ENCODE results near the gene C8B. TPM values are rescaled to one million over a fixed set of nuclear protein-coding genes. Genes with fewer than 3 reads are reported as not detected.

C8B gene
- total RNA-seq, 4 donors from 2014 or later = not detected

GRCh38 chr1:56991576-56991975, 25.8 kb upstream of the C8B start:
- Histone ChIP-seq H3K9me3 (no peaks in the 10 kb centered on the region), H3K27ac (no peak overlapping the region), H3K4me1 (no peaks in the 10 kb centered on the region), H3K36me3 (no peaks in the 10 kb centered on the region), H3K27me3 (no peaks in the 10 kb centered on the region), H3K4me3 (no peak overlapping the region)
- no peak for ATAC-seq
- TF ChIP-seq EP300 (IDR thresholded peaks at IDR 0.05) = no peak
- no peak for TF ChIP-seq POLR2AphosphoS5 (IDR thresholded peaks at IDR 0.05)
- TF ChIP-seq CTCF (IDR thresholded peaks at IDR 0.05) = no peak
- TF ChIP-seq POLR2A (IDR thresholded peaks at IDR 0.05) = no peak
- WGBS, 2 donors (ENCODE audit: low coverage in 1 of 2) = 74 to 82% methylated on average over 3 of the region's 3 CpGs

GRCh38 chr1:56986397-56986796, 20.6 kb upstream of the C8B start:
- no peak overlapping the region for H3K4me3 ChIP-seq
- no peaks in the 10 kb centered on the region for H3K4me1 ChIP-seq
- H3K9me3 ChIP-seq = no peaks in the 10 kb centered on the region
- TF ChIP-seq EP300 (IDR thresholded peaks at IDR 0.05) (no peak), POLR2A (IDR thresholded peaks at IDR 0.05) (no peak), POLR2AphosphoS5 (IDR thresholded peaks at IDR 0.05) (no peak), CTCF (IDR thresholded peaks at IDR 0.05) (no peak)
- H3K27me3 ChIP-seq = no peaks in the 10 kb centered on the region
- 86 to 100% methylated on average over 1 to 2 of the region's 2 CpGs for WGBS, 2 donors (ENCODE audit: low coverage in 1 of 2)
- H3K27ac ChIP-seq = no peak overlapping the region
- H3K36me3 ChIP-seq = no peaks in the 10 kb centered on the region
- no peak for ATAC-seq

- WGBS, 2 donors (ENCODE audit: low coverage in 1 of 2) = 96 to 100% methylated on average over 2 of the region's 2 CpGs
- Histone ChIP-seq H3K36me3 (no peaks in the 10 kb centered on the region), H3K27me3 (no peaks in the 10 kb centered on the region), H3K4me1 (no peaks in the 10 kb centered on the region), H3K9me3 (no peaks in the 10 kb centered on the region), H3K27ac (no peak overlapping the region), H3K4me3 (no peak overlapping the region)
- TF ChIP-seq POLR2A (IDR thresholded peaks at IDR 0.05) (no peak), CTCF (IDR thresholded peaks at IDR 0.05) (no peak), POLR2AphosphoS5 (IDR thresholded peaks at IDR 0.05) (no peak), EP300 (IDR thresholded peaks at IDR 0.05) (no peak)
- ATAC-seq = no peak
These were observed 20.0 kb upstream of the C8B start for GRCh38 chr1:56985857-56986256.

GRCh38 chr1:56983484-56983883, 17.7 kb upstream of the C8B start:
- ATAC-seq = no peak
- H3K27ac ChIP-seq = no peak overlapping the region
- no peak for TF ChIP-seq CTCF (IDR thresholded peaks at IDR 0.05)
- TF ChIP-seq POLR2AphosphoS5 (IDR thresholded peaks at IDR 0.05) = no peak
- no peak for TF ChIP-seq EP300 (IDR thresholded peaks at IDR 0.05)
- TF ChIP-seq POLR2A (IDR thresholded peaks at IDR 0.05) = no peak
- no peaks in the 10 kb centered on the region for H3K36me3 ChIP-seq
- H3K4me3 ChIP-seq = no peak overlapping the region
- no peaks in the 10 kb centered on the region for H3K27me3 ChIP-seq
- 71 to 80% methylated on average over 4 of the region's 6 CpGs for WGBS, 2 donors (ENCODE audit: low coverage in 1 of 2)
- H3K9me3 ChIP-seq = no peaks in the 10 kb centered on the region
- H3K4me1 ChIP-seq = no peaks in the 10 kb centered on the region

GRCh38 chr1:56979986-56980755, 14.4 kb upstream of the C8B start:
- H3K4me1 ChIP-seq = no peaks in the 10 kb centered on the region
- ATAC-seq = no peak
- H3K9me3 ChIP-seq = no peaks in the 10 kb centered on the region
- no peaks in the 10 kb centered on the region for H3K27me3 ChIP-seq
- H3K36me3 ChIP-seq = no peaks in the 10 kb centered on the region
- H3K4me3 ChIP-seq = no peak overlapping the region
- H3K27ac ChIP-seq = no peak overlapping the region
- WGBS, 2 donors (ENCODE audit: low coverage in 1 of 2) = 19 to 23% methylated on average over 3 of the region's 4 CpGs
- TF ChIP-seq POLR2A (IDR thresholded peaks at IDR 0.05) (no peak), EP300 (IDR thresholded peaks at IDR 0.05) (no peak), CTCF (IDR thresholded peaks at IDR 0.05) (no peak), POLR2AphosphoS5 (IDR thresholded peaks at IDR 0.05) (no peak)
